Measurements from ENCODE around the gene GCSAM. TPM values are rescaled to one million over a fixed set of nuclear protein-coding genes. Genes with fewer than 3 reads are reported as not detected.
A peak's percentile ranks its signal among the peaks of the same experiment; 100 is the strongest.

Gene GCSAM
- total RNA-seq, 4 donors from 2014 or later, result 0.40 to 5.8 TPM; not detected in 2

DNA sequence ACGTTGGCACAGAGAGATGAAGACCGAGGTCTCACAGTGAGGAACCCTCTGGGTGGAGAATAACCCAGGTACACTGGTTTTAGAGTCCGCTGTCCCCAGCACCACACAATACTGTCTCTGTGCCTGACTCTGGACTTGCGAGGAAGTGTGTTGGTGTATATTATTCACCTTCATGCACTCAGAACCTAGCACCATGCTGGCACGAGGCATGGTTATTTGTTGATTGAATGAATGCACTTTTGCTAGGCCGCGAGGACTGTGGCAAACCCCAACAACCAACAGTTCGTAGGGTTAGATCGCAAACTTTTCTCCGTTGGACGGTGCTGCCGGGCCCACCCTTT is 47.3 kb downstream of the GCSAM start:
- H3K27me3 ChIP-seq, result no peaks in the 10 kb centered on the region

DNA sequence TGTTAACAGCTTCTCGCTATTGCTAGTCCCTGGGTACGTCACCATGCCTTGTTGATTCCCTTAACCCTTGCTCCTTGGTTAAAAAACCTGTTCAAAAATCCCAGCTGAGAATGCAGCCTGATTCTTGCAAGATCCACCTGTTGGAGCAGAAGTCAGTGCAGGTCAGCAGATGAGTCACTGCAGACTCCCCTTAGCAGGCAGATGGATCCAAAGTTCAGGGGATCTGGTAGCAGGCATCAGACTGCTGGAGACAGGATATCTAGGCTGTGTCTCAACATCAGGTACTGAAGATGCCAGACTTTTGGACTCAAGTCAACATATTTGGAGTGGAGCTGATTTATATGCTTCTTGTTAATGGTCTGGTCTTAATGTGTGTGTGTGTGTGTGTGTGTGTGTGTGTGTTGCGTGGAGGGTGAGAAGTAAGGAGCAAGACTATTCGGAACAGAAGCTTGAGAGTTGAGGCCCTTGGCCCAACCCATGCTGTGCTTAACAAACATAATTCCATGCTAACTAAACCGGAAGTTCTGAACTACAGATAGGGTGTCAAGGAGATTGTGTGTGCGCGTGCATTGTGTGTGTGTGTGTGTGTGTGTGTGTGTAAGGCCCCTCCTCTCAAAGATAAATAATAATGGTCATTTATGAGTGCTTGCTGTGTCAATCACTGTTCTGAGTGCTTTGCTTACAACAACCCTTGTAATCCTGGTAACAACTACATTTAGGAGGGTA is 47.9 kb downstream of the GCSAM start:
- TF ChIP-seq POLR2A (IDR thresholded peaks at IDR 0.05), result no peak
- TF ChIP-seq, protein P1, sequence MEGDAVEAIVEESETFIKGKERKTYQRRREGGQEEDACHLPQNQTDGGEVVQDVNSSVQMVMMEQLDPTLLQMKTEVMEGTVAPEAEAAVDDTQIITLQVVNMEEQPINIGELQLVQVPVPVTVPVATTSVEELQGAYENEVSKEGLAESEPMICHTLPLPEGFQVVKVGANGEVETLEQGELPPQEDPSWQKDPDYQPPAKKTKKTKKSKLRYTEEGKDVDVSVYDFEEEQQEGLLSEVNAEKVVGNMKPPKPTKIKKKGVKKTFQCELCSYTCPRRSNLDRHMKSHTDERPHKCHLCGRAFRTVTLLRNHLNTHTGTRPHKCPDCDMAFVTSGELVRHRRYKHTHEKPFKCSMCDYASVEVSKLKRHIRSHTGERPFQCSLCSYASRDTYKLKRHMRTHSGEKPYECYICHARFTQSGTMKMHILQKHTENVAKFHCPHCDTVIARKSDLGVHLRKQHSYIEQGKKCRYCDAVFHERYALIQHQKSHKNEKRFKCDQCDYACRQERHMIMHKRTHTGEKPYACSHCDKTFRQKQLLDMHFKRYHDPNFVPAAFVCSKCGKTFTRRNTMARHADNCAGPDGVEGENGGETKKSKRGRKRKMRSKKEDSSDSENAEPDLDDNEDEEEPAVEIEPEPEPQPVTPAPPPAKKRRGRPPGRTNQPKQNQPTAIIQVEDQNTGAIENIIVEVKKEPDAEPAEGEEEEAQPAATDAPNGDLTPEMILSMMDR (IDR thresholded peaks at IDR 0.05), result no peak
- peak in 2 of 3 donors; percentile 65 to 82 for DNase-seq
- H3K4me3 ChIP-seq, result no peak overlapping the region

More for the DNA sequence above, 47.3 kb downstream of the GCSAM start:
- Histone ChIP-seq H3K4me3 (peak overlapping the region; percentile 51 to 73 (median 62)), H3K4me1 (peaks cover 0 to 24% (median under 1%) of the 10 kb centered on the region in 4 donors), H3K9me3 (no peaks in the 10 kb centered on the region), H3K36me3 (no peaks in the 10 kb centered on the region), H3K27ac (peak overlapping the region in 3 of 4 donors; percentile 63 to 93 (median 86))
- TF ChIP-seq, protein P1 (IDR thresholded peaks at IDR 0.05), result no peak
- TF ChIP-seq POLR2A (IDR thresholded peaks at IDR 0.05), result no peak
- DNase-seq, result no peak

DNA sequence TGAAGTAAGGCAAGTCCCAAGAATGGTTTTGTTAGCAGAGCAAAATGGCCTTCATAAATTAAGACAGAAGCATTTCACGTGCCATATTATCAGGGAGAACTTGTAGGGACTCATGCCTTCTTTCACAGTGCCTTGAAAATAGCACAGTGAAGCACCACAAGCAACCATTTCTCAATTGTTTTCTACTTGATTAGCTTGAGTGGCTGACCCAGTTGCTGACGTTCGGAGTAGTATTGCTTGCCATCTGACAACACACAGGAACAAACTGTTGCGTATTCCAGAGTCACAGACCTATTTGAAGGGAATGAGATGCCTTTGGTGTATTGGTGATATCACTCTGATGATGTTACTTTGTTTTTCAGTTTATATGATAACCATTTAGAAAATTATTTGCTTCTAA is 49.8 kb downstream of the GCSAM start:
- Histone ChIP-seq H3K4me1 (peaks cover 0 to 12% (median 0%) of the 10 kb centered on the region in 4 donors), H3K27me3 (no peaks in the 10 kb centered on the region), H3K4me3 (no peak overlapping the region), H3K27ac (no peak overlapping the region), H3K9me3 (no peaks in the 10 kb centered on the region), H3K36me3 (no peaks in the 10 kb centered on the region)
- TF ChIP-seq, protein P1 (IDR thresholded peaks at IDR 0.05), result no peak
- no peak for DNase-seq

More for the DNA sequence above, 47.9 kb downstream of the GCSAM start:
- Histone ChIP-seq H3K36me3 (no peaks in the 10 kb centered on the region), H3K27me3 (no peaks in the 10 kb centered on the region), H3K9me3 (no peaks in the 10 kb centered on the region), H3K27ac (peak overlapping the region in 3 of 4 donors; percentile 63 to 93 (median 86)), H3K4me1 (peaks cover 0 to 19% (median 0%) of the 10 kb centered on the region in 4 donors)

DNA sequence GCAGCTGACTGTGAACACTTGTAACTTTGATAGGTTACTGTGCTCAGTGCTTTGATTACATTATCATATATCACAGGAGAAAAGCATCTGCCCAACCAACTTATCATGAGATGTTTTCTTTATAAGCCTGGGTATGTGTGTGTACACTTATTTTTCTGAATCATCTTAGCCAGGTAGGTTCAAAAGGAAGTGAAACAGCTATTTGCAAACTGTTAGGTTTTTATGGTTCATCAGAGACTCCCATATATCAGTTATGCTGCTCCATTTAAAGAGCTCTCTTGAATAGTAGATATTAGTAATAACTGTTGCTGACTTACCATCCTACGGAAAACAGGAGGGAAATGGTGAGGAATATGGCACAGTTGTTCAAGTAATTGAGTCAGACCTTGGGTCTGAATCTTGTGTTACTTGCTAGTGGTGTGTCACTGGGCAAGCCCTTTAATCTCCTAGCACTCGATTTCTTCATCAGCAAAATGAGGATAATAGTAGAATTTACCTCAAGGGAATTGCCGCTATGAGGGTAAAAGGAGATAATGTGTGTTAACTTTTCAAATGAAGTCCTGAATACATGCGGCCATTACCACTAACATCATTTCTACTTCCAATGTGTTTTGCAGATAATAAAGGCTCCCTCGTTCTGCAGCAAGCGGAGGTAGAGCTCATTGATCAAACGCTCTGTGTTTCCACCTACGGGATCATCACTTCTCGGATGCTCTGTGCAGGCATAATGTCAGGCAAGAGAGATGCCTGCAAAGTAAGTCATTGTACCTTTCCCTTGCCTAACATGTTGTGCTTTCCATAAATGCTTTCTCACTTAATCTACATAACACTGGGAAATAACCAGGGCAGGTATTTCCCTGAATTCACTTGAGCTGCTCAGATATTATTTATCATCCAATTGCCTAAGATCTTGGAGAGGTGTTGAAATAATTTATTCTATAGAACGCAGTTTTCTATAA is 54.6 kb downstream of the GCSAM start:
- Histone ChIP-seq H3K27ac (no peak overlapping the region), H3K27me3 (no peaks in the 10 kb centered on the region), H3K36me3 (no peaks in the 10 kb centered on the region), H3K9me3 (no peaks in the 10 kb centered on the region), H3K4me1 (peaks cover 0 to 14% (median 0%) of the 10 kb centered on the region in 4 donors), H3K4me3 (no peak overlapping the region)
- TF ChIP-seq, protein P1 (IDR thresholded peaks at IDR 0.05), result no peak
- TF ChIP-seq POLR2A (IDR thresholded peaks at IDR 0.05), result no peak
- DNase-seq, result no peak

DNA sequence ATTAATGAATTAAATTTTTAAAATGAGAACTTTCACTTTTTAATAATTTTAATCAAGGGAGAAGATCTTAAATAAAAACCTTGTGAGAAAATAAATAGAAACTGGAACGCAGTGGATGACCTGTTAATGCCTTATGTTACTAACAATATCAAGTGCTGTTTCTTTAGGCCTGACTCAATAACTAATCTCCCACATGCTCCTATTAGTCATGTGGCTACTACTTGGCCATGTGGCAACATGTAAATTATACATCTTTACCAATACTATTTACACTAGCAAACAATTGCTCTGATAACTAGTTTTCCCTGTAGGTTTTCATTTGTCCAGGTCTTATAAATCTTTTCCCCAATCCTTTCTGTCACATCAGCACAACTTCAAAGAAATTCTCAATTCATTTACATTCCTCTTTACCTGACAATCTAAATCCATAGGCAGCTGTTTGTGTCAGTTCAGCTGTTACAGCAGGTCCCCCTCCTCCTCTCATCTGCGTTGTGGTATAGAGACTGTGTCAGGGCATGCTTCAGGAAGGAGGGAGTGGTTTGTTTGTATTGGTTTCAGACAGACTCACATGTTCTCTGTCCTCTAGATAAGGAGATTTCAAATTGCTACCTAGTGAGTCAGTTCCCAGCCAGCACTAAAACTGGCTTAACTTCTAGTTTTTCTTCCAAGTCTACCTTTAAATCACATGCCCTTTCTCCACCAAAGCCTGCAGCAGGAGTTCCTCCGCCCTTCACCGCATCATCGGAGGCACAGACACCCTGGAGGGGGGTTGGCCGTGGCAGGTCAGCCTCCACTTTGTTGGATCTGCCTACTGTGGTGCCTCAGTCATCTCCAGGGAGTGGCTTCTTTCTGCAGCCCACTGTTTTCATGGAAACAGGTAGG is 58.2 kb downstream of the GCSAM start:
- peak; percentile 3 to 50 for TF ChIP-seq POLR2A (IDR thresholded peaks at IDR 0.05)
- TF ChIP-seq, protein P1 (IDR thresholded peaks at IDR 0.05), result peak in 2 of 6 experiments; percentile 25 to 31
- DNase-seq, result peak in 2 of 3 donors; percentile 72 to 74

More for the DNA sequence above, 58.2 kb downstream of the GCSAM start:
- H3K4me3 ChIP-seq, result peak overlapping the region in 1 of 4 donors; percentile 30
- no peaks in the 10 kb centered on the region for H3K9me3 ChIP-seq
- no peaks in the 10 kb centered on the region for H3K27me3 ChIP-seq
- no peaks in the 10 kb centered on the region for H3K36me3 ChIP-seq
- H3K27ac ChIP-seq, result peak overlapping the region in 3 of 4 donors; percentile 42 to 78 (median 69)
- peaks cover 0 to 18% (median 0%) of the 10 kb centered on the region in 4 donors for H3K4me1 ChIP-seq
